Rectal smooth muscle tissue (tissue), 1 donor: ENCODE results near the gene CAMTA1.

ENCODE experiments used
- H3K27ac ChIP-seq: one replicate; pipeline ENCODE4 v1.7.0; 2013; ENCODE audit warnings: low read depth, low read length, inconsistent platforms
- H3K27me3 ChIP-seq: one replicate; pipeline ENCODE4 v1.7.0; 2013; ENCODE audit warnings: low read length; ENCODE audit not compliant: control insufficient read depth, insufficient read depth
- H3K36me3 ChIP-seq: one replicate; pipeline ENCODE4 v1.7.0; 2013; ENCODE audit warnings: low read length; ENCODE audit not compliant: control insufficient read depth, insufficient read depth
- H3K4me1 ChIP-seq: one replicate; pipeline ENCODE4 v1.7.0; 2013; ENCODE audit warnings: low read length; ENCODE audit not compliant: control insufficient read depth, insufficient read depth
- H3K4me3 ChIP-seq: one replicate; pipeline ENCODE4 v1.7.0; 2013; ENCODE audit warnings: low read length
- H3K9ac ChIP-seq: one replicate; pipeline ENCODE4 v1.7.0; 2013; ENCODE audit warnings: low read length

CAMTA1 gene

DNA sequence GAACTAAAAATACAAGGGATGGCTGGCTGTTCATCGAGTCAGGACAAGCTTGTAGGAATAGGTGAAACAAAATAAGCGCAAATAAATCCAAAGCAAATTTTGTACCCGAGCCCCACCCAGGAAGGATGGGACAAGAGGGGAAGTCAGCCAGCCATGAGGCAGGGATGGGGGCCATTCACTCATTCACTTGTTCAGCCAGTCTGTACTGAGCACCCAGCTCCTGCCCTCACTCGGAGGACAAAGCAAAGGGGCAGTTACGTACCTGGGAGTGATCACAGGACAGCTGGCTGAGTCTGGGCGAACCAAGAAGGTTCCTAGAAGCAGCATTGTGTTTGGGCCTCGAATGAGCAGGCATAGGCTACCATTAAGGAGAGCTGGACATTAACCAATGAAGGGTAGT, 891.9 kb downstream of the CAMTA1 start:
- no peak overlapping the region for H3K9ac ChIP-seq
- H3K4me1 ChIP-seq = no peaks in the 10 kb centered on the region
- no peak overlapping the region for H3K4me3 ChIP-seq
- H3K27me3 ChIP-seq = no peaks in the 10 kb centered on the region
- H3K36me3 ChIP-seq = no peaks in the 10 kb centered on the region
- H3K27ac ChIP-seq = no peak overlapping the region

DNA sequence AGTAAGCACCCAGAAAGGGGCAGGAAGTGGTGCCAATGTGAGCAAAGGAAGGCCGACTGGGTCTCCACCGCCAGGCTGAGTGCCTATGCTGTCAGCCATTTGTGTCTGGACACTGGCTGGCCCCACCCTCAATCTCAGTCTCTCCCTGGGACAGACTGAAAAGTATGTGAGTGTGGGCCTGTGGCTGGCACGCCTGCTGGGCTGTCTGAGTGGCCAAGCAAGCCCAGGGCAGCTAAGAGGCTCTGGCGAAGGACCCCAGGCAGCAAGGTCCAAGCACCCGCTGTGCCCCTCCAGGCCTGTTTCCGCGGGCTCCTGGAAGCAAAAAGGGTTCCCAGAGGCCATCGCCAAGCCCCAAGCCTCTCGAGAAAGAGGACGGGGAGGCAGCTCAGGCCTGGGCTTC, 892.6 kb downstream of the CAMTA1 start:
- Histone ChIP-seq H3K36me3 (no peaks in the 10 kb centered on the region), H3K4me3 (no peak overlapping the region)

DNA sequence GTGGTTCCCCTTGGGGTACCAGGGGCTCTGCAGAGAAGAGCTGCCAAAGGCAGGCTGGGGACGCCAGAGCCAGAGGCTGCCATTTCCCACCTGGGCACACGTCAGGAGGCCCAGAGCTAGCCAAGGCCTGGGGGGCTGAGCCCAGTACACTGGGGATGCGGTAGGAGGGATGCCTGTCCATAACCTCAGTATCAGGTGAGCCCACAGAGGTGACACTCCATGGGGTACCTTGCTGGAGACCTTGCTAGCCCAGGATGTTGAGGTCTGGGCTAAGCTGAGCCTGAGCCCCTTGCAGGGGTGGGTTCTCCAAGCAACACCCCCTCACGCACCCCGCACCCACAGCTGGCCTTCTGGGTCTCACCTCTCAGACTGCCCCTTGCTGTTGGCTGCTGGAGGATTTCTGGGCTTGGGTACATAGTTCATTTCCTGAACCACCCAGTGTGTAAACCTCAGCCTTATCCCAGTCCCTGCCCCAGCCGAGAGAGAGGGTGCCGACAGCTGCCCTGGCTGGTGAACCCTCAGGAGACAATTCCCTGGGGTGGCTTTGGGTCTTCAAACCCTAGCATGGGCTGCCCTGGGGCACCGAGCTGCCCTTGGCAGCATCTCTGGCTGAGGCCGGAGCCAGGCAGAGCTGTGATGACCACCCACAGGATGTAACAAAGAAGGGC, 893.4 kb downstream of the CAMTA1 start:
- H3K9ac ChIP-seq = no peak overlapping the region
- H3K4me1 ChIP-seq = no peaks in the 10 kb centered on the region
- no peak overlapping the region for H3K27ac ChIP-seq
- H3K36me3 ChIP-seq = no peaks in the 10 kb centered on the region
- no peaks in the 10 kb centered on the region for H3K27me3 ChIP-seq
- H3K4me3 ChIP-seq = no peak overlapping the region

More for the DNA sequence above, 892.6 kb downstream of the CAMTA1 start:
- no peak overlapping the region for H3K27ac ChIP-seq
- no peak overlapping the region for H3K9ac ChIP-seq
- no peaks in the 10 kb centered on the region for H3K27me3 ChIP-seq
- no peaks in the 10 kb centered on the region for H3K4me1 ChIP-seq

DNA sequence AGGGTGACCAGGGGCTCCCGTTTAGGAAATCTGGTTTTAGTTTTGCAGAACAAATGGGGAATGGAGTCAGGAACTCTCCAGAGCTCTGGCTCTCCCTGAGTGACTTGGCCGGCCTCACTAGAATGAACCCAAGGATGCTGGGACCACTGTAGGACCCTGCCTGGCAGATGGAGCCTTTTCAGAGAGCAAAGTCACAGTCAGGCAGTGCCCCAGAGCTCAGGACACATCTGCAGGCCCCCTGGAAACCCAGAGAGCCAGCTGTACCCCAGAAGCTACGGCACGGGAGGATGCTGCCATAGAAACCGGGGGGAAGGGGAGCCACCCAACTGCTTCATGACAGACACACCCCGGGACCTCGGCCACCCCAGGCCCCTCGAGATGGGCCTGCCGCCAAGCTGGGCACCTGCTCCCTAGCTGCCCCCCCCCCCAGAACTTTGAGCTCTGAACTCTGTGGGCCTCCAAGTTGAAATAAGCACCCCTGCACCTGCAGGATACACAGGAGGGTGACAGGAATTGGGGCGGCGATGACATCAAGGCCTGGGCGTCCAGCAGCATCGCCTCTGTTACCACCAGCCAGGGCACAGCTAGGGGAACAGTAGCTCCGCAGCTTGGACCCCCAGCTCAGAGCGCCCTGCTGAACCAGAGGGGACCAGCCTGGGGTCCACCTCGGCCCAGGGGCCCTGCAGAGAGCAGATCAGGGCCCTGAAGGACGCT, 894.1 kb downstream of the CAMTA1 start:
- Histone ChIP-seq H3K9ac (peak overlapping the region; percentile 62), H3K27me3 (no peaks in the 10 kb centered on the region), H3K36me3 (no peaks in the 10 kb centered on the region), H3K27ac (no peak overlapping the region), H3K4me1 (no peaks in the 10 kb centered on the region), H3K4me3 (peak overlapping the region; percentile 80)

DNA sequence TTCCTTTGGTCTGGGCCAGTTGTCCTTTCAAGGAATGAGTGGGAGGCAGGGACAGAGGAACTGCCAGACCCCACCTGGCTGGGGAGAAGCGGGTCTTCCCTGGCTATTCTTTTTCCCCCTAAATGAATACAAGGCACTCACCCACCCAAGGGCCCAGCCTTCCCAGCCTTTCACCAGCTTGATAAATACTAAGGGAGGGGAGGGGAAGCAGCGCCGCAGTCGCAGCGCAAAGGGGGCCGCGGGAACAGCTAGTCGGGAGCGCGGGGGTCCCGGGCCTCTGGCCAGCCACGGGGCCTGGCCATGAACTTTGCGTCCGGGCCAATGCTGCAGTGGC, 894.6 kb downstream of the CAMTA1 start:
- Histone ChIP-seq H3K9ac (peak overlapping the region; percentile 62), H3K27ac (peak overlapping the region; percentile 24), H3K4me1 (no peaks in the 10 kb centered on the region), H3K4me3 (peak overlapping the region; percentile 80), H3K36me3 (no peaks in the 10 kb centered on the region), H3K27me3 (no peaks in the 10 kb centered on the region)

DNA sequence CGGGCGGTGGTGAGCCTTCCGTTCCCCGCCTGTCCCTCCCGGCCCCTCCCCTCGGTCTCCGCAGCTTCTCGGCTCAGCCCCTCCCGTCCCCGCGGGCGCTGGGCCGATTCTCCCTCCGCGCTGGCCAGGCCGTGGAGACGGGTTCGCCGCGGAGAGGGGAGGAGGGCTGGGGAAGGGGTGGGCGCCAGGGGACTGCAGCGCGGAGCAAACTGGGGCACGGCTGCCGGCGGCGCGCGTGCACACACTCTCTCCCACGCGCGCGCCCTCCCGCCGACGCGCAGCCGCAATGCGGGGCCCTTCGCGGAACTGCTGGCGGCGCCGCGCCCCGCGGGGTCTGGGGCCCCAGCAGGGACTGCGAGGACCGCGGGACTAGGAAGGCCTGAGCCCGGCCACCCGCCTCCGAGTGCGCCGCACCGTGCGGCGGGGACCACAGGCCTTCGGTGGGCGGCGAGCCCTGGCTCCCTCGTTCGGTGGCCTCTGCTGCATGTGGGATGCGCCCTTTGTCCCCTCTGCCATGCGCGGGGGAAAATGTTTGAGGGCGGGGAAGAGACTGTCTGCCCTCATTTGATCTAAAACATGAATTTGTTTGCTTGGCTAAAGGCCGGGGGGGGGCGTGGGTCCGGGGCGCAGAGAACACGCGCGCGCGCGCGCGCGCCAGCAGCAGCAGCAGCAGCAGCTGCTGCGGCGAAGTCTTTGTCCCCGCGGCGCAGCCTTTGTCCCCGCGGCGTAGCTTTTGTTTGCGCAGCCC, 895.1 kb downstream of the CAMTA1 start:
- Histone ChIP-seq H3K4me3 (peak overlapping the region; percentile 80), H3K36me3 (no peaks in the 10 kb centered on the region), H3K27ac (peak overlapping the region; percentile 59), H3K9ac (peak overlapping the region; percentile 62), H3K27me3 (no peaks in the 10 kb centered on the region), H3K4me1 (no peaks in the 10 kb centered on the region)

DNA sequence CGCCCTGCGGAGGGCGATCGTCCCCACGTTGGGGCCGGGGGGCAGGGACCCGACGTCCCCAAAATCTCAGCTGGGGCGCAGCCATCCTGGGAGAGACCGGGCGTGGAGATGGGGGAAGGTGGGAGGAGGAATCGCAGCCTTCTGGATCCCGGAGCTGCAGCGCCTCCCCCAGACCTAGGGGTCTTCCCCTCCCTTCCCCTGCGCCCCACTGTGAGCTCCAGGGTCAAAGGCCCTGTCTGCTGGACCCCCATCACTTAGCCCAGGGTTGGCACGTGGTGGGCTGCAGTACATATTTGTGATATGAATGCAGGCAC, 895.7 kb downstream of the CAMTA1 start:
- Histone ChIP-seq H3K36me3 (no peaks in the 10 kb centered on the region), H3K4me1 (no peaks in the 10 kb centered on the region), H3K27ac (no peak overlapping the region), H3K4me3 (peak overlapping the region; percentile 80), H3K9ac (no peak overlapping the region), H3K27me3 (no peaks in the 10 kb centered on the region)

DNA sequence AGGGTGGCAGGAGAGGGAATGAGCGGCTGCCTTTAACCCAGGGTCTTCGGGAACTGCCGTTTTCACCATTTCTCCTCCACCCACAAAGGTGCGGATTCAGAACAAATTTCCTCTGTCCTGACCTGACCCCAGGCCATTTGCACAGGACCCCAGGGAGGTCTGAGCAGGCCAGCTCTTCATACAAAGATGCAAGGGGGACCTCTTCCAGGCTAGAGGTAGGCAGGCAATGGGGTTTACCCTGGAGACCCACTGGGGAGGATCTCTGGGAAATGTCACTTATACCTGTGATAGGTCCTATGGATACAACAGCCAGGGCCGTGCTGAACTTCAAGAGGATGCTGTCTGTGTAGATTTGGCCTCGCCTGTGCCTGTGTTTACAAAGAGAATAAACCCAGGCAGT, 896.1 kb downstream of the CAMTA1 start:
- Histone ChIP-seq H3K4me1 (no peaks in the 10 kb centered on the region), H3K9ac (no peak overlapping the region), H3K27me3 (no peaks in the 10 kb centered on the region), H3K4me3 (no peak overlapping the region), H3K27ac (no peak overlapping the region), H3K36me3 (no peaks in the 10 kb centered on the region)

DNA sequence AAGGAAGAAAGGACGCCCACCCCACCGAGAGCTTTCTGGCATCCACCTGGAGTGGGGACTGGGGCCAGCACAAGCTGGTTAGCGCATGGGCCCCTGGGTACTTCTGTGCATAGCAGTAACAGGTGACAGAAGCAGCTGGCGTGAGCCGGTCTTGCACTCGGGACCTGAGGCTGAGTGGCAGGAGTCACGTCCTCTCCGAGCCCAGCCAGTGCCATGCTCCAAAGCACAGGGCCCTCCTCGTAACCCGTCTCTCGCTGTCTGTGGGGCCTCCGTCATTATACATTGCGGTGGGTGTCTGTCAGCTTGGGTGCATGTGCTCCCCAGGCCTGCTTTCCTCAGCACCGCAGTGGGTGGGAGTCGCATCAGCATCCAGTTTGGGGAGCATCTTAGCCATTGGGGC, 898.3 kb downstream of the CAMTA1 start:
- Histone ChIP-seq H3K27me3 (no peaks in the 10 kb centered on the region), H3K4me3 (no peak overlapping the region), H3K27ac (no peak overlapping the region), H3K9ac (no peak overlapping the region), H3K36me3 (no peaks in the 10 kb centered on the region), H3K4me1 (no peaks in the 10 kb centered on the region)

DNA sequence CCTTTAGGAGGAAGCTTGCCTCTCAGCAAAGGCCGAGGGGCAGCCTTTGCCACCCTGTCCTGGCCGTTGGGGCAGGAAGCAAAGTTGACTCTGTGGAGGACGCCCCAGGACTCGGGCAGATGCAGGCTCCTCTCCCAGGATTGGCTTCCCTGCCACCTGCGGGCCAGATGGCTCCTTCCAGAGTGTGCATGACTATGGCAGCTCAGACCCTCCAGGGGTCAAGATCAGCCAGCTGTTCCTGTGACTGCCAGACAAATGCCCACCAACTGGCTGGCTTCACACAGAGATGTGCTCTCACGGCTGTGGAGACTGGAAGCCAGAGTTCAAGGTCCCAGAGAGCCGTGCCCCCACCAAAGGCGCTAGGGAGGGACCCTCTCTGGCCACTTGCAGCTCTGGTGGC, 898.9 kb downstream of the CAMTA1 start:
- H3K36me3 ChIP-seq = no peaks in the 10 kb centered on the region
- no peaks in the 10 kb centered on the region for H3K27me3 ChIP-seq
- no peaks in the 10 kb centered on the region for H3K4me1 ChIP-seq

DNA sequence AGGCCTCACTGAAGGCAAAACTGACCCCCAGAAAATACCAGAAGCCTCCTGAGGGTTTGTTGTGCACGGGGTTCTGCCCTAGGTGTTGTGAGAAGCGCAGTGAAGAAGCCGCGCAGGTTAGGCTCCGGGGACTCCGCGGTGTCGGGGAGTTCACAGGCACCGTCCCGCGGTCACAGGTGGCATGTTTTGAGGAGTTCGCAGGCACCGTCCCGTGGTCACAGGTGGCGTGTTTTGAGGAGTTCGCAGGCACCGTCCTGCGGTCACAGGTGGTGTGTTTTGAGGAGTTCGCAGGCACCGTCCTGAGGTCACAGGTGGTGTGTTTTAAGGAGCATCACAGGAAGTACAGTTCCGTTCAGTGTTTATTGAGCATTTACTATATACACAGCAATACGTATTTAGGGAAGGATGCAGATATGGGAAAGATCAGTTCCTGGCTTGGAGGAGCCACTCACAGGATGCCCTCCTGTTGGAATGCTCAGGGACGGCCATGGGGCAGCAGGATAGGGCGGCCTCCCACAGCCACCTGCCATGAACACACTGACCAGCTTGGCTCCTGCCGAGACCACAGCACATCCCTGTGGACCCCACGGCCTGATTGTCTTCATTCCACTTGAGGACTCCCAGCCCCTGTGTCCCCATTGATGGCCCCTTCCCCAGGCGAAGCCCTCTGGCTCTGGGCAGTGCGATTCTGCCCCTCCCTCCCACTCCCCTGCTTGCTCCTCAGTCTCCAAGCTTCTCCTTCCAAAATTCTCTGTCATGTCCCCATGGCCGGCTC, 899.8 kb downstream of the CAMTA1 start:
- no peaks in the 10 kb centered on the region for H3K36me3 ChIP-seq
- no peak overlapping the region for H3K9ac ChIP-seq
- H3K4me1 ChIP-seq = no peaks in the 10 kb centered on the region
- no peaks in the 10 kb centered on the region for H3K27me3 ChIP-seq
- H3K27ac ChIP-seq = no peak overlapping the region
- no peak overlapping the region for H3K4me3 ChIP-seq

More for the DNA sequence above, 898.9 kb downstream of the CAMTA1 start:
- H3K27ac ChIP-seq = no peak overlapping the region
- no peak overlapping the region for H3K4me3 ChIP-seq
- H3K9ac ChIP-seq = no peak overlapping the region

DNA sequence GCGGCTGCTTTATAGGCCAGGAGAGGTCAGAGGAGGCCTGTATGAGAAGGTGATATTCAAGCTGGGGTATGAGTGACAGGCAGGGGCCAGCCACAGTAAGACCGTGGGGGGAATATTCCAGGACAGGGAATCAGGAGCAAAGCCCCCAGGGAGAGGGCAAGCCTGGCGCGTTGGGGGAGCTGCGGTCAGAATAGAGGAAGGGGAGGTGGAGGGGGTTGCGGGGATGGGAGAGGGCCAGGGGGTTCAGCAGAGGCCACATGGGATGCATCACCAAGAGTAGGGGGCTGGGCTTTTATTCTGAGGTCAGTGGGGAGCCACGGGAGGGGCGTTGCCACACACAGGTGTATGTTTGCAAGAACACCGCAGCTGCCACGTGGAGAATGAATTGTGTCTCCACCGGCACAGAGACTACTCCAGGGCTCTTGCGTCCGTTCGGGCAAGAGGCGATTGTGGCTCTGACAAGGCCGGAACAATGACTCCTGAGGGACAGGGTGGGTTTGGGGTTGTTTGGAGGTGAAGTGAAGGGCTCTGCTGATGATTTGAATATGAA, 901.1 kb downstream of the CAMTA1 start:
- Histone ChIP-seq H3K4me1 (no peaks in the 10 kb centered on the region), H3K9ac (no peak overlapping the region), H3K27ac (no peak overlapping the region), H3K27me3 (no peaks in the 10 kb centered on the region), H3K36me3 (no peaks in the 10 kb centered on the region), H3K4me3 (no peak overlapping the region)
